Thyroid gland (tissue), 4 donors: ENCODE measurements around the gene CLPSL2.

Experiments used
- CTCF ChIP-seq, 6 experiments: fragments of 200-600 bp in 3 of 6; fragments of 450-650 bp in 3 of 6; sonication (generic) in 3 of 6; IDR thresholded peaks; one replicate each; pipeline ENCODE4 v1.5.1; 2016 to 2019; ENCODE audit warnings: antibody characterized with exemption in 6 of 6, mild to moderate bottlenecking in 2 of 6, inconsistent platforms in 1 of 6, moderate library complexity in 1 of 6
- POLR2A ChIP-seq, 2 donors: fragments of 450-650 bp; IDR thresholded peaks; one replicate each; pipeline ENCODE4 v1.6.1; 2017; ENCODE audit warnings: antibody characterized with exemption in 2 of 2, mild to moderate bottlenecking in 2 of 2, moderate library complexity in 1 of 2

- TF ChIP-seq CTCF (IDR thresholded peaks at IDR 0.05) (no peak), POLR2A (IDR thresholded peaks at IDR 0.05) (no peak)
Measured at GRCh38 chr6:35742842-35743241, 33.6 kb upstream of the CLPSL2 start.
